Body of pancreas (tissue), 4 donors: ENCODE results near the gene LAPTM5. TPM values are rescaled to one million over a fixed set of nuclear protein-coding genes. Genes with fewer than 3 reads are reported as not detected.

Experiments used
- ATAC-seq: fragments of 150-250 bp; one replicate; pipeline ENCODE4 v1.9.1; 2016
- DNase-seq, 4 donors: peaks; one replicate each; pipeline ENCODE4 v3.0.0-alpha.2; 2019
- H3K27ac ChIP-seq, 4 donors: fragments of 200-600 bp; sonication (generic); 1 replicate in 3 of 4; 2 replicates in 1 of 4; pipeline versions ENCODE4 v1.5.1 to v1.6.1; 2016 to 2019; ENCODE audit warnings: mild to moderate bottlenecking in 1 of 4, mixed read lengths in 1 of 4, moderate library complexity in 1 of 4
- H3K27me3 ChIP-seq, 2 donors: fragments of 200-600 bp; sonication (generic); one replicate each; pipeline ENCODE4 v1.6.0; 2016; ENCODE audit warnings: mild to moderate bottlenecking in 1 of 2
- H3K36me3 ChIP-seq, 2 donors: fragments of 200-600 bp; sonication (generic); replicated peaks in 1 of 2; 2 replicates each; pipeline ENCODE4 v1.5.1; 2016; ENCODE audit warnings: low read depth in 2 of 2; ENCODE audit not compliant: insufficient read depth in 1 of 2
- H3K4me1 ChIP-seq: fragments of 200-600 bp; sonication (generic); one replicate; pipeline ENCODE4 v1.6.0; 2016
- H3K4me3 ChIP-seq, 2 donors: fragments of 200-600 bp; sonication (generic); 1 replicate in 1 of 2; 2 replicates in 1 of 2; pipeline ENCODE4 v1.5.1; 2016 to 2019
- H3K9me3 ChIP-seq, 3 donors: fragments of 200-600 bp; sonication (generic); 1 replicate in 2 of 3; 2 replicates in 1 of 3; pipeline ENCODE4 v1.5.1; 2016
- CTCF ChIP-seq, 7 experiments: fragments of 450-650 bp in 4 of 7; fragments of 200-600 bp in 3 of 7; sonication (generic) in 3 of 7; IDR thresholded peaks; one replicate each; pipeline ENCODE4 v1.5.1; 2016 to 2019; ENCODE audit warnings: antibody characterized with exemption in 7 of 7
- POLR2A ChIP-seq, 3 donors: fragments of 450-650 bp; IDR thresholded peaks; one replicate each; pipeline ENCODE4 v1.6.1; 2016; ENCODE audit warnings: antibody characterized with exemption in 3 of 3, mild to moderate bottlenecking in 2 of 3
- WGBS, 2 donors: methylation state at CpG; one replicate each; pipeline ENCODE4 v1.1.5; 2017; 5-methylcytosine and 5-hydroxymethylcytosine counted together
- intact Hi-C: fragments of 100-400 bp; cut with DNase I; formaldehyde crosslinking; loops from one replicate; pipeline ENCODE4 v1.15.1; 2023
- total RNA-seq, 2 donors: library from RNA; depleted of rRNA; stranded (reverse); fragments of >200 nt; gene quantifications; one replicate each; pipeline ENCODE4 v1.1.0, GENCODE V29; 2016

Gene LAPTM5
- total RNA-seq, 2 donors from 2014 or later = 6.3 to 25.2 TPM

GRCh38 chr1:30804352-30804751 lies 46.8 kb upstream of the LAPTM5 start:
- intact Hi-C loops = no loop called here

GRCh38 chr1:30803562-30803961 lies 46.0 kb upstream of the LAPTM5 start:
- ATAC-seq (no peak), DNase-seq (no peak)
- intact Hi-C loops = loop anchor here (2.0 kb wide), 1 partner anchor 109 kb away; no protein-coding TSS in a partner anchor
- Histone ChIP-seq H3K4me3 (no peak overlapping the region), H3K27ac (no peak overlapping the region), H3K36me3 (no peaks in the 10 kb centered on the region), H3K4me1 (peaks cover 15% of the 10 kb centered on the region), H3K9me3 (no peaks in the 10 kb centered on the region), H3K27me3 (no peaks in the 10 kb centered on the region)
- 77 to 78% methylated on average over 6 of the region's 6 CpGs for WGBS, 2 donors
- TF ChIP-seq CTCF (IDR thresholded peaks at IDR 0.05) = no peak

More at GRCh38 chr1:30804352-30804751, 46.8 kb upstream of the LAPTM5 start:
- DNase-seq (no peak), ATAC-seq (no peak)
- peaks cover 8% of the 10 kb centered on the region for H3K4me1 ChIP-seq
- no peak overlapping the region for H3K4me3 ChIP-seq
- TF ChIP-seq POLR2A (IDR thresholded peaks at IDR 0.05) (no peak), CTCF (IDR thresholded peaks at IDR 0.05) (no peak)
- no peaks in the 10 kb centered on the region for H3K27me3 ChIP-seq
- WGBS, 2 donors = 83 to 88% methylated on average over 7 of the region's 7 CpGs
- H3K27ac ChIP-seq = no peak overlapping the region
- no peaks in the 10 kb centered on the region for H3K9me3 ChIP-seq
- no peaks in the 10 kb centered on the region for H3K36me3 ChIP-seq

- intact Hi-C loops = loop anchor here (2.0 kb wide), 2 partner anchors 103 to 111 kb away; no protein-coding TSS in a partner anchor
- ATAC-seq = peak; percentile 75
- no peaks in the 10 kb centered on the region for H3K9me3 ChIP-seq
Measured at GRCh38 chr1:30801771-30802198, 44.2 kb upstream of the LAPTM5 start.

GRCh38 chr1:30799233-30799511 lies 41.6 kb upstream of the LAPTM5 start:
- H3K4me1 ChIP-seq = peaks cover 29% of the 10 kb centered on the region
- no peak overlapping the region for H3K4me3 ChIP-seq
- no peaks in the 10 kb centered on the region for H3K36me3 ChIP-seq
- peak overlapping the region in 1 of 4 donors; percentile 49 for H3K27ac ChIP-seq
- no peaks in the 10 kb centered on the region for H3K9me3 ChIP-seq
- no peak for DNase-seq
- no peak for ATAC-seq
- intact Hi-C loops = no loop called here
- no peaks in the 10 kb centered on the region for H3K27me3 ChIP-seq
- TF ChIP-seq CTCF (IDR thresholded peaks at IDR 0.05) (no peak), POLR2A (IDR thresholded peaks at IDR 0.05) (no peak)

More at GRCh38 chr1:30801771-30802198, 44.2 kb upstream of the LAPTM5 start:
- TF ChIP-seq CTCF (IDR thresholded peaks at IDR 0.05) (peak; percentile 89 to 93 (median 92)), POLR2A (IDR thresholded peaks at IDR 0.05) (no peak)
- 2 to 5% methylated on average over 15 to 19 of the region's 19 CpGs for WGBS, 2 donors
- H3K36me3 ChIP-seq = no peaks in the 10 kb centered on the region
- no peak overlapping the region for H3K4me3 ChIP-seq
- DNase-seq = peak; percentile 76 to 88 (median 83)
- H3K27me3 ChIP-seq = no peaks in the 10 kb centered on the region
- no peak overlapping the region for H3K27ac ChIP-seq
- peaks cover 18% of the 10 kb centered on the region for H3K4me1 ChIP-seq
